GM18951 (cell line): Measurements from ENCODE around the gene EYA4.

Experiments
- POLR2A ChIP-seq: IDR thresholded peaks from 4 replicates; pipeline ENCODE4 v1.6.1; 2011; ENCODE audit warnings: mild to moderate bottlenecking; ENCODE audit not compliant: insufficient read length, insufficient read depth; ENCODE audit errors: extremely low read depth
- in situ Hi-C: fragments of 300-500 bp; cut with MboI; formaldehyde crosslinking; loops from one replicate; pipeline ENCODE4 v1.12.0; 2022; ENCODE audit warnings: low sequenced_read_pairs, mixed read lengths, inconsistent platforms; ENCODE audit not compliant: unreplicated experiment

EYA4 gene

GRCh38 chr6:133225560-133225959, 15.6 kb upstream of the EYA4 start:
- in situ Hi-C loops = no loop called here
- no peak for TF ChIP-seq POLR2A

DNA sequence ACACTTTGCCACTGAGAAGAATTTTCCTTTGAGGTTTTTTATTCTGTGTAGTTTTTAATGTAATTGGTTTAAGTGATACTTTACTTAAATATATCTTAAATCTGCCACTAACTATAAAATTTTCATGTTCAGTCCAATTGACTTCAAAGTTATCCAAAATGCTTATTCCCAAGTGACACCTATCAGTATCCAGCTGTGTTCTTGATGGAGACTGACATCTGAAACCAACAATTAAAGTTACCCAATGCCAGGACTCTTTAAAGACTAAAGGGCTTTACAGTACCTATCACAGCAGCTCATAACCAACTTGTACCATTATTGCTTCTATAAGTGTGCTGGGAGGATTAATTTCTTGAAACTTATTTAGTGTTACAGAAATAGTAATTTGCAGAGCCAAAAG, 13.8 kb upstream of the EYA4 start:
- in situ Hi-C loops = no loop called here
- no peak for TF ChIP-seq POLR2A

DNA sequence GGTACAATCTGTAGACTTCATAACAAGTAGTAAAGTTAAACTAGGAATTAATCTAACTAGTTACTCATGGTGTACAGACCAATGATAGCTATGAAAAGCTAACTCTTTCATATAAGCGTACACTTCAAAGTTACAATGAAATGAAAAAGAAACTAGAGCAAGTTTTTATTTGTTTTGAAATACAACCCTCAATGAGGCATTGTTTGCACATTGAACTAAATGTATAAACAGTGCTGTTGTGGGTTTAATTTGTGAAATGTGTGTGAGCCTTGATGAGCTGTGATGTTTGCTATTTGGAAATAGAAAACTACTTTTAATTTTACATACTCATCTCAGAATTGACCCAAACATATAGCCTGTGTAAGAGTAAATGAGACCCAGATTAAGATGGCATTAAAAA, 11.1 kb upstream of the EYA4 start:
- in situ Hi-C loops = no loop called here
- no peak for TF ChIP-seq POLR2A

GRCh38 chr6:133235221-133235620, 5.9 kb upstream of the EYA4 start:
- no peak for TF ChIP-seq POLR2A
- in situ Hi-C loops = no loop called here

- no peak for TF ChIP-seq POLR2A
Observed at GRCh38 chr6:133236932-133237331, 4.2 kb upstream of the EYA4 start.

DNA sequence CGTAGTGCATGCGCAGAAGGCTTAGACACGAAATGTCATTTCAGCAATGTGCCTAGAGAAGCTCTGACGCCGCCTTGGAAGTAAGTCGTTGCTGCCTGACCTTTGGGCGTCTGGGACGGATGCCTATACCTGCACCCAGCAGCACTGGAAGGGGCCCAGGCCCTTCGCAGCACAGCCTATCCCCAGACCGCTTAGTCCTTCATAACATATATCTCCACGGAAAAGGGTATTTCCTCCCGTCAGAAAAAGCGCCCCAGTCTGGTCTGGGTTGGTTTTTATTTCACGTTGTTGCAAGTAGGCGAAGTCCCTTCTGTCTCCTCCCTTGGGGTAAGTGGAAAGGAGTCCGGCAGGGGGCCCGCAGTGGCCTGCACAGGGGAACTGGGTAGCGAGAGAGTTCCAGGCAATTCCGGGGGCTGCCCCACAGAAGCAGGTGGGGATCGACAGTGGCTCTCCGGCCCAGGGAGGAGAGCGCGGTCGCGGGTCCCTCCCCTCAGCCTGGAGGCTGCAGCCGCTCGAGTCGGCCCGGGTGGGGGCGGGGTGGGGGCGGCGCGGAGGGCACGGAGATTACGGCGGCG, 559 bp upstream of the EYA4 start:
- TF ChIP-seq POLR2A = no peak
- in situ Hi-C loops = no loop called here

More at GRCh38 chr6:133236932-133237331, 4.2 kb upstream of the EYA4 start:
- in situ Hi-C loops = no loop called here

DNA sequence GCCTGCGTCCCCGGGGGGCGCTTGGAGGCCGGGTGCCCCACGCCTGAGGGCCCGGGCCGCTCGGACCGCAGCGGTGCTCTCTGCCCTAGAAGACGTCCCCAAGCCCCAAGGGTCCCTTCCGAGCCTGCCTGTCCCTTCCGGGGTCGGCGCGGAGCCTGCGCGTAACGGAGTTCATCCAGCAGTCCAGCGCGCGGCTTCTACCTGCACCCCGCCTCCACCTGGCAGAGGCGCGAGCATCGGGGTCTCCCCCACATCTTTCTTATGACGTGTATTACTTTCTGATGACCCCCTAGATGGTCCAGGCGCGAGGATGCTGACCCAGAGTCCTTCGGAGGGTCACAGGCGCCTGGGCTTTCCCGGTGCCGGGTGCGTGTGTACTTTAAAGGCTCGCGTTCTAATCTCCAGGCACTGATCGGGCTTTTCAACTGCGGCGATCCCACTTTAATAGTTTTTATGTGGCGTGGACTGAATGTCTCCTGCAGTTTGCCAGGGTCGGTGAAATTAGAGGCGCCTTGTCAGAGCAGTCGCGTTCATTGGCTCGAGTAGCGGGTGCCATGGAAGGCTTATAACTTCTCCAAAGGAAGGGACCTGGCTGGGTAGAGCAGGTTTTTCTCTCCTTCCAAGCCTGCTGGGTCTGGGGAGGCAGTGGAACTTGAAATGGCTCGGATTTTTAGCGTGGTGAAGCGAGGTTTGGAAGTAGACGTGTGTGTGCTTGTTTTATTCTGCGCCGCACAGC, 912 bp downstream of the EYA4 start:
- TF ChIP-seq POLR2A = no peak
- in situ Hi-C loops = no loop called here

DNA sequence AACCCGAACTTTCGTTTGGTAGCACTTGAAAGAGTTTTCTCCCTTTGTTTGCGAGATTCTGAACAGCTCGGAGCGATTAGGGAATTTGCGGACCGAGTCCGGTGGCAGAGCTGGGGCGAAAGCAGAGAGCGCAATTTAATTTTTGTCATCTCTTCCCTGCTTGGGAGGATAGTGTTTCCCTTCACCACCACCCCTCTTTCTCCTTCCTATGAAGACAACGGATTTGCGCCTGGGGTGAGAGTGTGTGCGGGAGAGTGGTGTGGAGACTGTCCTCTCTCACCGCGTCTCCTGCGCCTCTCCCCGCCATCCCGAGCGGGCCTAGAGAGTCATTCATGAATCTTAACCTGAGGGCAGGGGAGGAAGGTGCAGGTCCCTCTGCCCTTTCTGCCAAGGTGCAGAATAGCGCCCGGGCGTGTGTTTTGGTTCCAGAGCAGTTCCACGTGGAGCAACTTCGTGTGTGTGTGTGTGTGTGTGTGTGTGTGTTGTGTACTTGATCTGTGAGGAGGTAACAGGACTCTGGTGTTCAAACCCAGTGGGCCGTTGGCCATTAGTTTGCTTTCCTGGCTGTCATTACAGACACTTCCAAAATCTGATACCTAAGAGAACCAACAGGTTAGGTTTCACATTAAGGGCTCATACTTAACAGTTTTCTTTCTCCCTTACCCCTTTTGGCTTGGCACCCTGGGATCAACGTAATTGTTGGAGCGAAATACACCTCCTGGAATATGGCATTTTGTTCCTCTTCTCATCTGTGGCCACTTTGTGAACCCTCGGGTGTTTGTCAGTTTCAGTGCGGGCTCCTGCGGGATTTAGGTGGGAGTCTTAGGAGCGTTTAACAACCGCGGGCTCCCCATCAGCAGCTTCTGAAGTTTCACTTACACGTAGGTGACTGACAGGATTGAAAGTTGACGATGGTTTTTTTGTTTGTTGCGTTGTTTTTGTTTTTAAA, 1.8 kb downstream of the EYA4 start:
- in situ Hi-C loops = no loop called here
- no peak for TF ChIP-seq POLR2A

DNA sequence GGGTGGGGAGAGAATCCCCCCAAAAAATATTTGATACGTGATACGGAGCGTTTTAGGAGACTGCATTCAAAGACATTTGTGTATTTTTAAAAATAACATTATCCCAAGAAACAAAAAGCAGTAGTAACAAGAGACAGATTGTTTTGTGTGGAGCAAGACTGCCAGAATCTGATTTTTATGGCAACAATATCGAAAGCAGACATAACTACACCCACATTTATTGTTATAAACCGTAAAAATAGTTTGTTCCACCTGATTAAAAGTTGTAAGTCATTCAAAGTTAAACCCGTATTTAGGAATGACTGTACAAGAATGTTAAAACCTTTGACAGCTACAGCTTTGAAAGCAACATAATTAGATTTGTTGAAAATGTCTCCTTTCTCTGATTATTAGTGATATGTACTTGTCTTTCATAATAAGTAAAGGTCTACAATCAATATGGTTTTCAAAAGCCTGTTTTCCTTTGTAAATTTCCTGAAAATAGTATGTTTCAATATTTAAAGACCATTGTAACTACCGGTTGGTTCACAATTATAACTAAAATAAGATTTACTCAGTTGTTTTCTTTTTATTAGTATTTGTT, 2.7 kb downstream of the EYA4 start:
- no peak for TF ChIP-seq POLR2A
- in situ Hi-C loops = no loop called here

DNA sequence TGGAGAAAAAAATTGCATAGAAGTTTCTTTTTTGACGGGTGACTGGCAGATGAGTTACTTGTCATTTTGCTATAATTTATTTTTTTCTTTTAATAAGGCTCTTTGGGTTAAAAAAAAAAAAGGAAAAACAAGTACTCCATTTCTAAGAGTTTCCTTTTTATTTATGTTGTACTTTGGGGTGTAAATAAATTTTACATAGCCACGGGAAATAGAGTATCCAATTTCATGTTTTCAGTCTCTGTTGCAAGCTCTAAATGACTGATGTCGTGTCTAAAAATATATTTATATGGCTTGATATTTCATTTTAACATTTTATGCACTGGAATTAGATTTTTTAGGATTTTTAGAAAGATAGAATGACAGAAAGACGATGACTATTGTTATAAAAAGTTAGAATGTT, 3.4 kb downstream of the EYA4 start:
- TF ChIP-seq POLR2A = no peak
- in situ Hi-C loops = no loop called here

- TF ChIP-seq POLR2A = no peak
- in situ Hi-C loops = no loop called here
Observed at GRCh38 chr6:133245007-133245406, 3.9 kb downstream of the EYA4 start.

GRCh38 chr6:133245422-133245903, 4.3 kb downstream of the EYA4 start:
- TF ChIP-seq POLR2A = no peak
- in situ Hi-C loops = no loop called here

- no peak for TF ChIP-seq POLR2A
Observed at GRCh38 chr6:133247581-133247980, 6.4 kb downstream of the EYA4 start.

More at GRCh38 chr6:133247581-133247980, 6.4 kb downstream of the EYA4 start:
- in situ Hi-C loops = no loop called here
